Calu3 (cell line): Measurements from ENCODE around the gene FSIP1. TPM values are rescaled to one million over a fixed set of nuclear protein-coding genes. Genes with fewer than 3 reads are reported as not detected.

Experiments used
- BruUV-seq: library from RNA; stranded (reverse); fragments of 400-500 nt; replicated peaks from 2 replicates; lab custom pipeline; 2021; lab: Mats Ljungman, UMichigan
- CTCF ChIA-PET: fragments of 300-600 bp; sonication (Branson Sonifier 250); formaldehyde crosslinking; loops from one replicate; lab custom pipeline; 2022; ENCODE audit warnings: antibody characterized with exemption; lab: Charles Lee
- DNase-seq: peaks from one replicate; pipeline ENCODE4 v3.0.0; 2022
- H3K27ac Mint-ChIP-seq: one replicate; pipeline ENCODE4 v1.8.0; 2022; ENCODE audit warnings: mixed read lengths; ENCODE audit not compliant: unreplicated experiment
- H3K27me3 Mint-ChIP-seq: one replicate; pipeline ENCODE4 v1.8.0; 2022; ENCODE audit warnings: mixed read lengths; ENCODE audit not compliant: unreplicated experiment
- H3K36me3 Mint-ChIP-seq: one replicate; pipeline ENCODE4 v1.8.0; 2022; ENCODE audit warnings: mild to moderate bottlenecking, moderate library complexity, mixed read lengths; ENCODE audit not compliant: insufficient read depth, unreplicated experiment
- H3K4me1 Mint-ChIP-seq: one replicate; pipeline ENCODE4 v1.8.0; 2022; ENCODE audit warnings: mild to moderate bottlenecking, low read depth, mixed read lengths; ENCODE audit not compliant: unreplicated experiment
- H3K4me3 Mint-ChIP-seq: one replicate; pipeline ENCODE4 v1.8.0; 2022; ENCODE audit warnings: mild to moderate bottlenecking, low read depth, moderate library complexity, mixed read lengths; ENCODE audit not compliant: unreplicated experiment
- H3K9me3 Mint-ChIP-seq: one replicate; pipeline ENCODE4 v1.8.0; 2022; ENCODE audit warnings: low read depth, mixed read lengths; ENCODE audit not compliant: unreplicated experiment
- intact Hi-C: fragments of 100-400 bp; cut with micrococcal nuclease; formaldehyde crosslinking; loops from one replicate; pipeline ENCODE4 v1.10.0; 2022; ENCODE audit not compliant: unreplicated experiment
- total RNA-seq: library from RNA; stranded (reverse); gene quantifications from 2 replicates; pipeline ENCODE4 v1.2.3, GENCODE V29; 2022
- TF ChIP-seq, protein P1 (sequence below): fragments of 200-600 bp; IDR thresholded peaks from one replicate; pipeline ENCODE4 v1.8.0; 2022; ENCODE audit warnings: antibody characterized with exemption; ENCODE audit not compliant: unreplicated experiment

The FSIP1 gene
- total RNA-seq, 1 experiment from 2014 or later: 0.28 TPM

DNA sequence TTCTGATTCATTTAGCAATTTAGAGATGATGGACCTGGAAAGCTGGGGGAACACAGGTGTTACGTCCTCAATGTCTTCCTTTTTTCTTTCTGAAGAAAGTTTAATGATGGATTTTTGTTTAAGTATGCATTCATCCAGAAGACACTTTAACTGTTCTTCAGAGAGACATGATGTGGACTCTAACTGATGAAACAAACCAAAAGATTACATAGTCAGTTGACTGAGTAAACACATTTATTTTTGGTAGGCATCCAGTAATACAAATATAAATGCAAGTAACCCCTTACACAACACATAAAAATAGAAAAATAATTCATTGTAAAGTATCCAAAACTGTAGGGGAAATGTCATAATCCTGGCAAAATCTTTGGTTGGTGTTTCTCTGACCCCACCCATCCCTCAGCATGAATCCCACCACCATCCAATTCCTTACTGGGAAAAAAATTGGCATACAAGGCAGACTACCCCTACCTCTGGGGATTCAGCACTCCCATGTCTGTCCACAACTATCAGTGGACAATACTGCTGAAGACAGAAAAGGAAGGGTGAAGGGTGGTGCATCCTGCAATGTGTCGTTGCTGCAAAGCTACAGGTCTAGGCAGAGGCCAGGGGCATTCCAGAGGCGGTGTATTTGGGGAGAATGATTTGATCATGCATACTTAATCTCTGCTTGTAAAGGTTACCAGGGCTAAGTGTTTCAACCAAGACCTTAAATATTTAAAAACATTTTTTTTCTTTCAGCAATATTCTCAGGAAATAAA lies 164.4 kb downstream of the FSIP1 start:
- H3K4me3 Mint-ChIP-seq: no peak overlapping the region
- CTCF ChIA-PET: no interaction called here

DNA sequence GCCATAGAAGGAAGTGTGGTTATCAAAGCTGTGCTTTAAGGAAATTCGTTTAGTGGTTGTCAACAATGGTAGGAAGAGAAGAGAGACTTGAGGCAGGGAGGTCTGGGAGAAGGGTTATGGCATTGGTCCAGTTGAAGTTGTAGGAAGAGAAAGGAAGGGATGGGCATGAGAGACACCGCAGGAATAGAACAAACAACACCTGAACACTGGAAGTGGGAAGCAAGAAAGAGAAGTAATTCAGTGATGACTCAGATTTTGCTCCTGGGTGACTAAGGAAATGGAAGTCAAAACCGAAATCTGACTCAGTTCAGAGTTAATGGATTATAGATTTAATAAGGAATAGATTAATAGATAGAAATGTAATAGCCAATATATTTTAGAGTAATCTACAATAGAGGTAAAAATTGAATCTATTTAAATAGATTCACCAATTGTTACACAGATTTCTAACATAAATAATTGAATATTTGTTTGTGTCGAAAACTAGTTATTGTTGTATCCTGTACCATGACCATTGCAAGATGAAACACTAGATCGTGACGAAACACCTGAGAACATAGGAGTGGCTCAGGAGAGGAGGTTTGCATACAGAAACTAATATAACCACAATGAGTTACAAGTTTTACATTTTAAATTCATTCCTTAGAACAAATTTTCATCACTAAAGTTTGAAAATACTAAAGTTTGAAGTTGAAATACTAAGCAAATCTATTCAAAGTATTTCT lies 165.7 kb downstream of the FSIP1 start:
- no TSS peak for BruUV-seq
- H3K27ac Mint-ChIP-seq: no peak overlapping the region
- TF ChIP-seq, protein P1, sequence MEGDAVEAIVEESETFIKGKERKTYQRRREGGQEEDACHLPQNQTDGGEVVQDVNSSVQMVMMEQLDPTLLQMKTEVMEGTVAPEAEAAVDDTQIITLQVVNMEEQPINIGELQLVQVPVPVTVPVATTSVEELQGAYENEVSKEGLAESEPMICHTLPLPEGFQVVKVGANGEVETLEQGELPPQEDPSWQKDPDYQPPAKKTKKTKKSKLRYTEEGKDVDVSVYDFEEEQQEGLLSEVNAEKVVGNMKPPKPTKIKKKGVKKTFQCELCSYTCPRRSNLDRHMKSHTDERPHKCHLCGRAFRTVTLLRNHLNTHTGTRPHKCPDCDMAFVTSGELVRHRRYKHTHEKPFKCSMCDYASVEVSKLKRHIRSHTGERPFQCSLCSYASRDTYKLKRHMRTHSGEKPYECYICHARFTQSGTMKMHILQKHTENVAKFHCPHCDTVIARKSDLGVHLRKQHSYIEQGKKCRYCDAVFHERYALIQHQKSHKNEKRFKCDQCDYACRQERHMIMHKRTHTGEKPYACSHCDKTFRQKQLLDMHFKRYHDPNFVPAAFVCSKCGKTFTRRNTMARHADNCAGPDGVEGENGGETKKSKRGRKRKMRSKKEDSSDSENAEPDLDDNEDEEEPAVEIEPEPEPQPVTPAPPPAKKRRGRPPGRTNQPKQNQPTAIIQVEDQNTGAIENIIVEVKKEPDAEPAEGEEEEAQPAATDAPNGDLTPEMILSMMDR: no peak
- CTCF ChIA-PET: no interaction called here
- H3K36me3 Mint-ChIP-seq: no peaks in the 10 kb centered on the region
- H3K27me3 Mint-ChIP-seq: no peaks in the 10 kb centered on the region
- H3K4me3 Mint-ChIP-seq: no peak overlapping the region
- intact Hi-C loops: no loop called here
- DNase-seq: no peak
- no peaks in the 10 kb centered on the region for H3K9me3 Mint-ChIP-seq
- H3K4me1 Mint-ChIP-seq: peaks cover 10% of the 10 kb centered on the region

More for the DNA sequence above, 164.4 kb downstream of the FSIP1 start:
- no TSS peak for BruUV-seq
- no peaks in the 10 kb centered on the region for H3K36me3 Mint-ChIP-seq
- DNase-seq: no peak
- TF ChIP-seq, protein P1: no peak
- no peak overlapping the region for H3K27ac Mint-ChIP-seq
- intact Hi-C loops: no loop called here
- peaks cover 10% of the 10 kb centered on the region for H3K4me1 Mint-ChIP-seq
- H3K9me3 Mint-ChIP-seq: no peaks in the 10 kb centered on the region
- H3K27me3 Mint-ChIP-seq: no peaks in the 10 kb centered on the region

DNA sequence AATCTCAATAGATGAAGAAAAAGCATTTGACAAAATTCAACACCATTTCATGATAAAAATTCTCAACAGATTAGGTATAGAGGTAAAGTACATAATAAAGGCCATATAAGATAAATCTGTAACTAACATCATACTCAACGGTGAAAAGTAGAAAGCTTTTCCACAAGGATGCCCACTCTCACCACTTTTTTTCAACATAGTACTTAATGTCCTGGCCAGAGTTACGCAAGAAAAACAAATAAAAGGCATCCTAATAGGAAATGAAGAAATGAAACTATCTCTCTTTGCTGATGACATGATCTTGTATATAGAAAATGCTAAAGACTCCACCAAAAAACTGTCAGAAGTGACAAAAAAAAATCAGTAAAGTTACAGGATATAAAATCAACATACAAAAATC lies 168.8 kb downstream of the FSIP1 start:
- no peak overlapping the region for H3K4me3 Mint-ChIP-seq
- BruUV-seq: no TSS peak
- CTCF ChIA-PET: no interaction called here
- H3K9me3 Mint-ChIP-seq: peaks cover 4% of the 10 kb centered on the region
- H3K27ac Mint-ChIP-seq: no peak overlapping the region
- H3K27me3 Mint-ChIP-seq: no peaks in the 10 kb centered on the region
- no peaks in the 10 kb centered on the region for H3K36me3 Mint-ChIP-seq
- no peak for DNase-seq
- intact Hi-C loops: no loop called here
- TF ChIP-seq, protein P1: no peak
- H3K4me1 Mint-ChIP-seq: peaks cover 10% of the 10 kb centered on the region

DNA sequence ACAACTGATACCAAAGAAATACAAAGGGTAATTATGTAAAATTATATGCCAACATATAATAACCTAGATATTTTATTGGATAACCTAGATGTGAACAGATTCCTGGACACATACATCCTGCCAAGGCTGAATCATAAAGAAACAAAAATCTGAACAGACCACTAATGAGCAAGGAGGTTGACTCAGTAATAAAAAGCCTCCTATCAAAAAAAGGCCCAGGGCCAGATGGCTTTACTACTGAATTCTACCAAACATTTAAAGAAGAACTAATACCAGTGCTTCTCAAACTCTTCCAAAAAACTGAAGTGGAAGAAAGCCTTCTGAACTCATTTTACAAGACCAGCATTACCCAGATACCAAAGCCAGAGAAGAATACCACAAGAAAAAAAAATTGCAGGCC lies 169.4 kb downstream of the FSIP1 start:
- H3K27ac Mint-ChIP-seq: no peak overlapping the region
- H3K9me3 Mint-ChIP-seq: peaks cover 4% of the 10 kb centered on the region
- DNase-seq: no peak
- H3K36me3 Mint-ChIP-seq: no peaks in the 10 kb centered on the region
- H3K27me3 Mint-ChIP-seq: no peaks in the 10 kb centered on the region
- no peak overlapping the region for H3K4me3 Mint-ChIP-seq
- intact Hi-C loops: no loop called here
- peaks cover 10% of the 10 kb centered on the region for H3K4me1 Mint-ChIP-seq
- TF ChIP-seq, protein P1: no peak
- CTCF ChIA-PET: no interaction called here
- no TSS peak for BruUV-seq
